Activated CD8-positive, alpha-beta T cell treated with anti-CD3 and anti-CD28 coated beads for 36 hours (primary cell): Measurements from ENCODE around the gene SCO1. TPM values are rescaled to one million over a fixed set of nuclear protein-coding genes. Genes with fewer than 3 reads are reported as not detected.
A peak's percentile ranks its signal among the peaks of the same experiment; 100 is the strongest.

Experiments used
- ATAC-seq: fragments of 200-7000 bp; cut with Tn5 transposase; one replicate; pipeline ENCODE4 v1.10.0; 2021; ENCODE audit warnings: mild to moderate bottlenecking, moderate library complexity
- CTCF ChIA-PET: fragments of 350-600 bp; sonication (Branson Sonifier 250); formaldehyde crosslinking; loops from one replicate; lab custom pipeline; 2021; ENCODE audit warnings: antibody characterized with exemption; lab: Charles Lee
- POLR2A ChIA-PET: fragments of 350-600 bp; sonication (Branson Sonifier 250); formaldehyde crosslinking; loops from one replicate; lab custom pipeline; 2021; ENCODE audit warnings: antibody characterized with exemption; lab: Charles Lee
- DNase-seq: peaks from one replicate; pipeline ENCODE4 v3.0.0-alpha.2; 2020
- H3K27ac Mint-ChIP-seq: one replicate; pipeline ENCODE4 v1.8.0; 2021; ENCODE audit warnings: mild to moderate bottlenecking, mixed read lengths
- H3K27me3 Mint-ChIP-seq: one replicate; pipeline ENCODE4 v1.8.0; 2021; ENCODE audit warnings: mixed read lengths
- H3K36me3 Mint-ChIP-seq: one replicate; pipeline ENCODE4 v1.8.0; 2021; ENCODE audit warnings: low read depth, mixed read lengths
- H3K4me1 Mint-ChIP-seq: one replicate; pipeline ENCODE4 v1.8.0; 2021; ENCODE audit warnings: low read depth, mixed read lengths
- H3K4me3 Mint-ChIP-seq: one replicate; pipeline ENCODE4 v1.8.0; 2021; ENCODE audit warnings: mild to moderate bottlenecking, moderate library complexity, mixed read lengths
- H3K9me3 Mint-ChIP-seq: one replicate; pipeline ENCODE4 v1.8.0; 2021; ENCODE audit warnings: mixed read lengths
- intact Hi-C: fragments of 100-400 bp; cut with micrococcal nuclease; formaldehyde crosslinking; loops from one replicate; pipeline ENCODE4 v1.10.0; 2022
- total RNA-seq, 2 experiments: library from RNA; stranded (reverse); gene quantifications; one replicate each; pipeline ENCODE4 v1.2.3, GENCODE V29; 2021
- TF ChIP-seq, protein P1 (sequence below): fragments of 200-600 bp; IDR thresholded peaks from one replicate; pipeline ENCODE4 v1.8.0; 2022; ENCODE audit warnings: antibody characterized with exemption, mild to moderate bottlenecking

SCO1 gene
- total RNA-seq, 2 experiments from 2014 or later = 45.3 to 45.4 TPM

DNA sequence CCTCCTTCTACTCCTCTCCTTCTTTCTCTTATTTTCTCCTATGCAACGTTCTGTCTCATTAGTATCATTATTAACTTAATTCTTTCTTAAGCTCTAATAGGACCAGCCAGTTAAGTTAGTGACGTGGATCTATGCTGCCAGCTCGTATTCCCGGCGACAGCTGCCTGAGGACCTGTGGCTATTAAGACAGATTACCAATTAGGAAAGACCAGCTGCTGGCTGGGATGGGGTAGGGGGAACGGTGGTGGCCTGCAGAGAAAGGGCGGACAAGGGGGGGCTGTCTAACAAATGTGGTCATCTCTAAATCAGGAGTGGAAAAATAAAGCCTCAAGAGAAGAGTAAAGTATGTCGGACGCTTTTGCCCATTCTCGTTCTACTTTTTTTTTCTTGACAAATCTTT, 39.5 kb downstream of the SCO1 start:
- H3K27ac Mint-ChIP-seq = no peak overlapping the region
- H3K36me3 Mint-ChIP-seq = peaks cover 2% of the 10 kb centered on the region
- TF ChIP-seq, protein P1, sequence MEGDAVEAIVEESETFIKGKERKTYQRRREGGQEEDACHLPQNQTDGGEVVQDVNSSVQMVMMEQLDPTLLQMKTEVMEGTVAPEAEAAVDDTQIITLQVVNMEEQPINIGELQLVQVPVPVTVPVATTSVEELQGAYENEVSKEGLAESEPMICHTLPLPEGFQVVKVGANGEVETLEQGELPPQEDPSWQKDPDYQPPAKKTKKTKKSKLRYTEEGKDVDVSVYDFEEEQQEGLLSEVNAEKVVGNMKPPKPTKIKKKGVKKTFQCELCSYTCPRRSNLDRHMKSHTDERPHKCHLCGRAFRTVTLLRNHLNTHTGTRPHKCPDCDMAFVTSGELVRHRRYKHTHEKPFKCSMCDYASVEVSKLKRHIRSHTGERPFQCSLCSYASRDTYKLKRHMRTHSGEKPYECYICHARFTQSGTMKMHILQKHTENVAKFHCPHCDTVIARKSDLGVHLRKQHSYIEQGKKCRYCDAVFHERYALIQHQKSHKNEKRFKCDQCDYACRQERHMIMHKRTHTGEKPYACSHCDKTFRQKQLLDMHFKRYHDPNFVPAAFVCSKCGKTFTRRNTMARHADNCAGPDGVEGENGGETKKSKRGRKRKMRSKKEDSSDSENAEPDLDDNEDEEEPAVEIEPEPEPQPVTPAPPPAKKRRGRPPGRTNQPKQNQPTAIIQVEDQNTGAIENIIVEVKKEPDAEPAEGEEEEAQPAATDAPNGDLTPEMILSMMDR = no peak
- H3K9me3 Mint-ChIP-seq = no peaks in the 10 kb centered on the region
- ATAC-seq (no peak), DNase-seq (no peak)
- CTCF ChIA-PET = interaction anchor here (1.0 to 2.0 kb wide), 2 partner anchors 11 to 41 kb away, joined by 3 to 7 read pairs; no protein-coding TSS in a partner anchor
- no peaks in the 10 kb centered on the region for H3K27me3 Mint-ChIP-seq
- H3K4me3 Mint-ChIP-seq = no peak overlapping the region
- POLR2A ChIA-PET = no interaction called here
- peaks cover 12% of the 10 kb centered on the region for H3K4me1 Mint-ChIP-seq
- intact Hi-C loops = no loop called here

DNA sequence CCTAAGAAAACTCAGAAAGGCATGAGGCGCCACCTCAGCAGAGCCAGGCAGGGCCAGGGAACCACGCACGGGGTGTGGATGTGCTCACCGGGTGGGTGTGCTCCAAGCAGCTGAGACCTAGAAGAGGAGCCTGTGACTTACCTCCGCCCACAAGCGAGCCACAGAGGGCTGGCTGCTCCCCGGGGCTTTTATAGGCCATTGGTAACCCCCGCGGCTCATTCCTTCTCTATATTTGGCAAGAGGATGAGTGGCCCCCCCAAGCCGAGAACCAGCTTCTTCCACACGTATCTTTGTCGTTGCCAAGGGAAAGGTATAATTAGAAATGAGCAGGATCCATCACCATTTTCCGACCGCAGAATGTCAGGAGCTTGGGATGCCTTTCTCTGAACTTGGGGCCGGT, 40.2 kb downstream of the SCO1 start, which contains the start of gene MYH3:
MYH3 (minus strand) TSS at position 162 of the 400 bp plus-strand sequence. CDS start 2,245 bp downstream, outside the sequence.
- POLR2A ChIA-PET = no interaction called here
- CTCF ChIA-PET = interaction anchor here (1.0 to 2.0 kb wide), 2 partner anchors 10 to 40 kb away, joined by 3 to 7 read pairs; no protein-coding TSS in a partner anchor

DNA sequence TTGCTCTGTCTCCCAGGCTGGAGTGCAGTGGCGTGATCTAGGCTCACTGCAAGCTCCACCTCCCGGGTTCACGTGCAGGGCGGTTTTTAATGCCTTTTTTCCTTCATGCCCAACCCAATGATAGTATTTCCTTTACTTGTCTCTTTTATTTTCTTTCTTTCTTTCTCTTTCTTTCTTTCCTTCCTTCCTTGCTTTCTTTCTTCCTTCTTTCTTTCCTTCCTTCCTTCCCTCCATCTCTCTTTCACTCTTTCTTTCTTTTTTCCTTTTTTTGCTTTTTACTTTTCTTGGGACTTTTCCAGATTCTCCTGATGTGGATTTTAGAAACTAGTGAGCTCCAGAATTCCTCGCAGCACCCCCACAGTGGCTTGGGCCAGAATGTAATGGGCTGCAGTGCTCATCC, 43.3 kb downstream of the SCO1 start:
- H3K27ac Mint-ChIP-seq = peak overlapping the region; percentile 26
- no peaks in the 10 kb centered on the region for H3K9me3 Mint-ChIP-seq
- no peak overlapping the region for H3K4me3 Mint-ChIP-seq
- ATAC-seq (no peak), DNase-seq (no peak)
- peaks cover 2% of the 10 kb centered on the region for H3K36me3 Mint-ChIP-seq
- ChIA-PET CTCF (interaction anchor here (1.1 to 1.8 kb wide), 2 partner anchors 23 to 83 kb away, joined by 3 to 5 read pairs; no protein-coding TSS in a partner anchor), POLR2A (no interaction called here)
- intact Hi-C loops = no loop called here
- peaks cover 16% of the 10 kb centered on the region for H3K4me1 Mint-ChIP-seq
- no peaks in the 10 kb centered on the region for H3K27me3 Mint-ChIP-seq
- TF ChIP-seq, protein P1 = no peak

More for the DNA sequence above, 40.2 kb downstream of the SCO1 start, which contains the start of gene MYH3:
- Mint-ChIP-seq H3K4me1 (peaks cover 14% of the 10 kb centered on the region), H3K9me3 (no peaks in the 10 kb centered on the region), H3K36me3 (peaks cover 3% of the 10 kb centered on the region), H3K27me3 (no peaks in the 10 kb centered on the region), H3K27ac (no peak within 1 kb of the TSS), H3K4me3 (no peak within 1 kb of the TSS)
- DNase-seq = no peak
- TF ChIP-seq, protein P1 = no peak
- ATAC-seq = no peak
- intact Hi-C loops = no loop called here

DNA sequence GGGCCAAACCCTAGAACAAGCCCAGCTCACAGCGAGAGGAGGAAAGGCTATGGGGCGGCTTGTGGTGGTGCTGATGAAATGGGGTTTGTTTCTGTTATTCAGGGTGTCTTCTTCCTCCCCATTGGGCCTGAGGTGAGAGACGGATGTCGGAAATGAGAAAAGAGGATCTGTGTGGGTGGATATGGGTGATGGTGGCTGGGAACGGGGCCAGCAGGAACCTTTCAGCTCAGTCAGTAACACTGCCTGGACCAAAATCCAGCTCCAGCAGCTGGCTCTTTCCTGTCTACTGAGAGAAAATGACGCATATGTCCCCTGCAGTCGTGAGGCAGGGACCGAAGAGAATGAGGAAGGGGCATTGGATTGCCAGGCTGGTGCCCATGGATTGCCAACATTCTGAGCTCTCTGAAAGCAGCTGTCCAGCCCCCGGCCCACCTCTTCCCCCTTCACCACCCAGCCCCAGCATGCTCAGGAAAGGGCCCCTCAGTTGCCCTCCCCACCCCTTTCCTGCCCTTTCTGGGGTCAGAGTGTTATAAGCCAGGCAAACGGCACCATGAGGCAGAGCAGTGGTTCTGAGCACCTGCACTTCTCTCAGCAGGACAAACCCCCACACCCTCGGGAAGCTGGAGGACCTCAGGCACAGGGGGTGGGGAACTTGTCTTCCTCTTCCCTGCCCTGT, 44.2 kb downstream of the SCO1 start:
- TF ChIP-seq, protein P1 = no peak
- DNase-seq (peak; percentile 62), ATAC-seq (peak; percentile 86)
- intact Hi-C loops = no loop called here
- H3K27me3 Mint-ChIP-seq = no peaks in the 10 kb centered on the region
- H3K36me3 Mint-ChIP-seq = peaks cover 2% of the 10 kb centered on the region
- CTCF ChIA-PET = interaction anchor here (1.1 to 1.8 kb wide), 2 partner anchors 23 to 84 kb away, joined by 3 to 5 read pairs; no protein-coding TSS in a partner anchor
- H3K4me3 Mint-ChIP-seq = no peak overlapping the region
- peak overlapping the region; percentile 71 for H3K27ac Mint-ChIP-seq
- peaks cover 16% of the 10 kb centered on the region for H3K4me1 Mint-ChIP-seq
- POLR2A ChIA-PET = interaction anchor here (0.6 kb wide), 1 partner anchor 46 kb away, joined by 3 read pairs; no protein-coding TSS in a partner anchor
- H3K9me3 Mint-ChIP-seq = no peaks in the 10 kb centered on the region

DNA sequence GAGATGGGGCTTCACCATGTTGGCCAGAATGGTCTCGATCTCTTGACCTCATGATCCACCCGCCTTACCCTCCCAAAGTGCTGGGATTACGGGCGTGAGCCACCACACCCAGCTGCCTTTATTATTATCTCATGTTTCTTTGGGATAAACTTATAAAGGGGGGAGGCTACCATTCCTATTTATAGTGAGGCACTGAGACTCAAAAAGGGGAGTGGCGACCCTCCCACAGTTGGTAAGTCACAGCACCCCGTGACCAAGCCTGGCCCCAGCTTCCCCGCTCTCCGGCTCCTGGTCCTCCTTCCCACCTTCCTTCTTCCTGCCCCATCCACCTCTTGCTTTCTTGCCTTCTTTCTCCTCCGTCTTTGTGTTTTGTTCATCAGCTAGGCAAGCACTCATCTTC, 45.4 kb downstream of the SCO1 start:
- peaks cover 16% of the 10 kb centered on the region for H3K4me1 Mint-ChIP-seq
- TF ChIP-seq, protein P1 = no peak
- intact Hi-C loops = no loop called here
- no peak overlapping the region for H3K27ac Mint-ChIP-seq
- no peaks in the 10 kb centered on the region for H3K9me3 Mint-ChIP-seq
- no peak for ATAC-seq
- H3K4me3 Mint-ChIP-seq = no peak overlapping the region
- H3K36me3 Mint-ChIP-seq = peaks cover 5% of the 10 kb centered on the region
- no peak for DNase-seq
- ChIA-PET POLR2A (no interaction called here), CTCF (no interaction called here)
- no peaks in the 10 kb centered on the region for H3K27me3 Mint-ChIP-seq
